ENCODE data around the gene KIF2C.
A peak's percentile ranks its signal among the peaks of the same experiment; 100 is the strongest.

DNA sequence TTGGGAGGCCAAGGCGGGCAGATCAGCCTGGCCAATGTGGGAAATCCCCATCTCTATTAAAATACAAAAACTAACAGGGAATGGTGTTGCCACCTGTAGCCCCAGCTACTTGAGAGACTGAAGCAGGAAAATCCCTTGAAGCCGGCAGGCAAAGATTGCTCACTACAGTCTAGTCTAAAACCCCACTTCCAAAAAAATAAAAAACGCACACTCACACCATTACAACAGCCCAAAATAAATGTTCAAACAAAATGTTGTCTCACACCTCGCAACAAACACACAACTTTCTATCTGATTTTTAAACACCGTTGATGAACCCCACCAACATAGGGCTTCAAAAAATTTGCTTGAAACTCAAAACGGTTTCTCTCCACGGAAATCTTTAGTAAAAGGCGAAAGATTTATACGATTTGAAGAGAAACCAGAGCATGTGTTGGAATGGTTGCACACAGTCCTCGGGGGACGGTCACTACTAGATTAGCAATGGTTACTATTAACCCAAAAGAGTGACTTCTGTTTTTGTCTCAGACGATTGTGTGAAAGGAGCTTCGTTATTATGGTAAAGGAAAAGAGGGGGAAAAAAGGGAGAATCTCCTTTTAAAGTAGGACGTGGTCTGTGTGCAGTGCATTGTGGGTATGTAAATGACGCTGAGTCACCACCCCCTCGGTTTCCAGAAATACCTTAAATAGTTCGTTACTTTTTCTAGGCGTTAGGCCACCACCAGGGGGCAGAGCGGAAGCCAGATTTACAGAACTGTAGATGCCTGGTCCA lies 8.7 kb upstream of the KIF2C start, which contains the start of gene RNU5D-1:
- TF ChIP-seq, protein P1, sequence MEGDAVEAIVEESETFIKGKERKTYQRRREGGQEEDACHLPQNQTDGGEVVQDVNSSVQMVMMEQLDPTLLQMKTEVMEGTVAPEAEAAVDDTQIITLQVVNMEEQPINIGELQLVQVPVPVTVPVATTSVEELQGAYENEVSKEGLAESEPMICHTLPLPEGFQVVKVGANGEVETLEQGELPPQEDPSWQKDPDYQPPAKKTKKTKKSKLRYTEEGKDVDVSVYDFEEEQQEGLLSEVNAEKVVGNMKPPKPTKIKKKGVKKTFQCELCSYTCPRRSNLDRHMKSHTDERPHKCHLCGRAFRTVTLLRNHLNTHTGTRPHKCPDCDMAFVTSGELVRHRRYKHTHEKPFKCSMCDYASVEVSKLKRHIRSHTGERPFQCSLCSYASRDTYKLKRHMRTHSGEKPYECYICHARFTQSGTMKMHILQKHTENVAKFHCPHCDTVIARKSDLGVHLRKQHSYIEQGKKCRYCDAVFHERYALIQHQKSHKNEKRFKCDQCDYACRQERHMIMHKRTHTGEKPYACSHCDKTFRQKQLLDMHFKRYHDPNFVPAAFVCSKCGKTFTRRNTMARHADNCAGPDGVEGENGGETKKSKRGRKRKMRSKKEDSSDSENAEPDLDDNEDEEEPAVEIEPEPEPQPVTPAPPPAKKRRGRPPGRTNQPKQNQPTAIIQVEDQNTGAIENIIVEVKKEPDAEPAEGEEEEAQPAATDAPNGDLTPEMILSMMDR (IDR thresholded peaks at IDR 0.05; ENCODE audit: low read length): peak; percentile 64
- TF ChIP-seq EZH2phosphoT487 (IDR thresholded peaks at IDR 0.05; ENCODE audit: low read length) (no peak), EZH2 (optimal IDR thresholded peaks at IDR 0.05; ENCODE audit: low read depth, low read length) (no peak)

Measured in MM.1S (cell line).